SH-SY5Y (cell line): ENCODE data around the gene SPOCK2.

ENCODE experiments used
- GATA2 ChIP-seq: IDR thresholded peaks from 2 replicates; pipeline ENCODE4 v1.6.1; 2011; ENCODE audit warnings: mild to moderate bottlenecking, low read depth, low read length
- GATA3 ChIP-seq: IDR thresholded peaks from 2 replicates; pipeline ENCODE4 v1.6.1; 2011; ENCODE audit warnings: low read depth, mild to moderate bottlenecking, low read length, moderate library complexity

- TF ChIP-seq GATA2, result no peak
- TF ChIP-seq GATA3, result no peak
These were observed 46.7 kb upstream of the SPOCK2 start for GRCh38 chr10:72134785-72135767.
